GM12878 (cell line): ENCODE data around the gene CLIC3.

Experiments
- CEBPB ChIP-seq, 2 experiments: fragments of 150-350 bp in 1 of 2; IDR thresholded peaks; 2 replicates each; pipeline ENCODE4 v1.6.1; 2012 to 2014; ENCODE audit warnings: low read depth in 2 of 2, low read length in 2 of 2, borderline replicate concordance in 1 of 2, inconsistent platforms in 1 of 2
- CTCF ChIP-seq, 3 experiments: IDR thresholded peaks in 2 of 3; conservative IDR thresholded peaks in 1 of 3; 2 replicates each; pipeline ENCODE4 v1.5.1; 2011; ENCODE audit warnings: low read depth in 3 of 3, low read length in 3 of 3, mild to moderate bottlenecking in 3 of 3, control low read depth in 2 of 3, moderate library complexity in 2 of 3, inconsistent platforms in 1 of 3, mixed read lengths in 1 of 3; ENCODE audit not compliant: control insufficient read depth in 2 of 3, insufficient read depth in 1 of 3; ENCODE audit errors: extremely low read depth in 1 of 3
- EGR1 ChIP-seq, 2 experiments: IDR thresholded peaks; 1 replicate in 1 of 2; 2 replicates in 1 of 2; pipeline ENCODE4 v1.6.1; 2011 to 2012; ENCODE audit warnings: low read depth in 2 of 2, low read length in 2 of 2, borderline replicate concordance in 1 of 2, mild to moderate bottlenecking in 1 of 2, moderate library complexity in 1 of 2
- EP300 ChIP-seq, 2 experiments: fragments of 150-350 bp in 1 of 2; IDR thresholded peaks; 2 replicates each; pipeline ENCODE4 v1.6.1; 2011 to 2012; ENCODE audit warnings: low read depth in 2 of 2, low read length in 2 of 2, borderline replicate concordance in 1 of 2, improper control_type of control experiment in 1 of 2, inconsistent platforms in 1 of 2; ENCODE audit not compliant: control insufficient read depth in 1 of 2
- ETV6 ChIP-seq, 2 experiments: fragments of 450-650 bp in 1 of 2; IDR thresholded peaks in 1 of 2; conservative IDR thresholded peaks in 1 of 2; 2 replicates each; pipeline ENCODE4 v1.6.1; 2014; ENCODE audit warnings: antibody characterized with exemption in 1 of 2, borderline replicate concordance in 1 of 2, low read depth in 1 of 2, mild to moderate bottlenecking in 1 of 2, moderate library complexity in 1 of 2
- EZH2 ChIP-seq: IDR thresholded peaks from 2 replicates; pipeline ENCODE4 v1.6.1; 2012; ENCODE audit warnings: low read depth, mild to moderate bottlenecking, control low read depth, inconsistent platforms, low read length, borderline replicate concordance; ENCODE audit not compliant: control insufficient read depth
- NR2F1 ChIP-seq: fragments of 450-650 bp; conservative IDR thresholded peaks from 2 replicates; pipeline ENCODE4 v1.6.1; 2017; ENCODE audit warnings: mild to moderate bottlenecking
- POLR2A ChIP-seq: IDR thresholded peaks from 2 replicates; pipeline ENCODE4 v1.6.1; 2011; ENCODE audit warnings: low read depth, mild to moderate bottlenecking, low read length
- RCOR1 ChIP-seq: conservative IDR thresholded peaks from 2 replicates; pipeline ENCODE4 v1.6.1; 2012; ENCODE audit warnings: low read depth, low read length, improper control_type of control experiment
- SREBF2 ChIP-seq: IDR thresholded peaks from 2 replicates; pipeline ENCODE4 v1.6.1; 2012; ENCODE audit warnings: mild to moderate bottlenecking, low read length
- SUZ12 ChIP-seq: fragments of 200-600 bp; sonication (generic); IDR thresholded peaks from one replicate; pipeline ENCODE4 v1.6.1; 2018; ENCODE audit warnings: antibody characterized with exemption, mild to moderate bottlenecking; ENCODE audit not compliant: unreplicated experiment
- TF ChIP-seq, protein P1 (sequence below): IDR thresholded peaks from 2 replicates; pipeline ENCODE4 v1.6.1; 2011; ENCODE audit warnings: borderline replicate concordance, low read depth, mild to moderate bottlenecking, moderate library complexity, mixed read lengths, low read length; ENCODE audit not compliant: insufficient read depth; ENCODE audit errors: extremely low read length
- TF ChIP-seq, protein P2 (sequence below): IDR thresholded peaks from 2 replicates; pipeline ENCODE4 v1.6.1; 2012; ENCODE audit warnings: low read depth, low read length, improper control_type of control experiment

GRCh38 chr9:136974817-136975535, 21.4 kb downstream of the CLIC3 start:
- TF ChIP-seq CTCF (IDR thresholded peaks at IDR 0.05 in 2 of 3, conservative IDR thresholded peaks at IDR 0.05 in 1 of 3; ENCODE audit: control insufficient read depth in 2 of 3, extremely low read depth in 1 of 3, insufficient read depth in 1 of 3, low read depth in 3 of 3, low read length in 3 of 3) = no peak
- TF ChIP-seq ETV6 (conservative IDR thresholded peaks at IDR 0.05 in 1 of 2, IDR thresholded peaks at IDR 0.05 in 1 of 2; ENCODE audit: borderline replicate concordance in 1 of 2, low read depth in 1 of 2) = no peak
- no peak for TF ChIP-seq EGR1 (IDR thresholded peaks at IDR 0.05; ENCODE audit: borderline replicate concordance in 1 of 2, low read depth in 2 of 2, low read length in 2 of 2)
- no peak for TF ChIP-seq EZH2
- no peak for TF ChIP-seq POLR2A
- TF ChIP-seq NR2F1 = no peak
- TF ChIP-seq, protein P1, sequence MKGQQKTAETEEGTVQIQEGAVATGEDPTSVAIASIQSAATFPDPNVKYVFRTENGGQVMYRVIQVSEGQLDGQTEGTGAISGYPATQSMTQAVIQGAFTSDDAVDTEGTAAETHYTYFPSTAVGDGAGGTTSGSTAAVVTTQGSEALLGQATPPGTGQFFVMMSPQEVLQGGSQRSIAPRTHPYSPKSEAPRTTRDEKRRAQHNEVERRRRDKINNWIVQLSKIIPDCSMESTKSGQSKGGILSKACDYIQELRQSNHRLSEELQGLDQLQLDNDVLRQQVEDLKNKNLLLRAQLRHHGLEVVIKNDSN = no peak
- TF ChIP-seq, protein P2, sequence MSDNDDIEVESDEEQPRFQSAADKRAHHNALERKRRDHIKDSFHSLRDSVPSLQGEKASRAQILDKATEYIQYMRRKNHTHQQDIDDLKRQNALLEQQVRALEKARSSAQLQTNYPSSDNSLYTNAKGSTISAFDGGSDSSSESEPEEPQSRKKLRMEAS = no peak
- TF ChIP-seq CEBPB (IDR thresholded peaks at IDR 0.05; ENCODE audit: borderline replicate concordance in 1 of 2, low read depth in 2 of 2, low read length in 2 of 2) = no peak
- TF ChIP-seq SREBF2 = no peak
- no peak for TF ChIP-seq EP300 (IDR thresholded peaks at IDR 0.05; ENCODE audit: borderline replicate concordance in 1 of 2, control insufficient read depth in 1 of 2, low read depth in 2 of 2, low read length in 2 of 2)
- no peak for TF ChIP-seq RCOR1
- no peak for TF ChIP-seq SUZ12
